Tibial nerve (tissue), 4 donors: ENCODE results near the gene OR1K1. TPM values are rescaled to one million over a fixed set of nuclear protein-coding genes. Genes with fewer than 3 reads are reported as not detected.

Source experiments
- DNase-seq, 2 donors: peaks; one replicate each; pipeline ENCODE4 v3.0.0-alpha.2; 2019; ENCODE audit warnings: low spot score in 2 of 2
- H3K27ac ChIP-seq, 4 donors: fragments of 200-600 bp; sonication (generic) in 3 of 4; one replicate each; pipeline ENCODE4 v1.5.1; 2017 to 2019; ENCODE audit warnings: mild to moderate bottlenecking in 1 of 4
- H3K27me3 ChIP-seq, 2 donors: fragments of 200-600 bp; sonication (generic) in 1 of 2; one replicate each; pipeline versions ENCODE4 v1.5.1 to v1.6.0; 2017 to 2019
- H3K36me3 ChIP-seq, 3 donors: fragments of 200-600 bp; sonication (generic); one replicate each; pipeline ENCODE4 v1.5.1; 2018 to 2019
- H3K4me1 ChIP-seq, 4 donors: fragments of 200-600 bp; sonication (generic) in 3 of 4; one replicate each; pipeline ENCODE4 v1.5.1; 2017 to 2019
- H3K4me3 ChIP-seq, 4 donors: fragments of 200-600 bp; sonication (generic) in 3 of 4; one replicate each; pipeline ENCODE4 v1.5.1; 2017 to 2019; ENCODE audit warnings: mild to moderate bottlenecking in 1 of 4, moderate library complexity in 1 of 4
- H3K9me3 ChIP-seq, 4 donors: fragments of 200-600 bp; sonication (generic) in 3 of 4; one replicate each; pipeline ENCODE4 v1.5.1; 2017 to 2019
- EP300 ChIP-seq, 2 donors: sonication (generic); formaldehyde crosslinking; IDR thresholded peaks; one replicate each; pipeline ENCODE4 v1.6.1; 2017; ENCODE audit warnings: antibody characterized with exemption in 2 of 2, mild to moderate bottlenecking in 1 of 2
- POLR2A ChIP-seq, 2 donors: fragments of 450-650 bp; IDR thresholded peaks; one replicate each; pipeline ENCODE4 v1.6.1; 2017; ENCODE audit warnings: antibody characterized with exemption in 2 of 2, mild to moderate bottlenecking in 2 of 2, moderate library complexity in 2 of 2
- WGBS, 2 donors: methylation state at CpG; one replicate each; pipeline ENCODE4 v1.1.5; 2018; 5-methylcytosine and 5-hydroxymethylcytosine counted together
- total RNA-seq, 4 donors: library from RNA; depleted of rRNA; stranded (reverse); fragments of >200 nt; gene quantifications; one replicate each; pipeline ENCODE4 v1.1.0, GENCODE V29; 2016
- TF ChIP-seq, protein P1 (sequence below), 5 experiments: fragments of 200-600 bp in 3 of 5; fragments of 450-650 bp in 2 of 5; sonication (generic) in 3 of 5; IDR thresholded peaks; one replicate each; pipeline ENCODE4 v1.5.1; 2016 to 2019; ENCODE audit warnings: antibody characterized with exemption in 5 of 5, mild to moderate bottlenecking in 3 of 5, moderate library complexity in 2 of 5

The OR1K1 gene, protein sequence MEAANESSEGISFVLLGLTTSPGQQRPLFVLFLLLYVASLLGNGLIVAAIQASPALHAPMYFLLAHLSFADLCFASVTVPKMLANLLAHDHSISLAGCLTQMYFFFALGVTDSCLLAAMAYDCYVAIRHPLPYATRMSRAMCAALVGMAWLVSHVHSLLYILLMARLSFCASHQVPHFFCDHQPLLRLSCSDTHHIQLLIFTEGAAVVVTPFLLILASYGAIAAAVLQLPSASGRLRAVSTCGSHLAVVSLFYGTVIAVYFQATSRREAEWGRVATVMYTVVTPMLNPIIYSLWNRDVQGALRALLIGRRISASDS
- total RNA-seq: not detected

GRCh38 chr9:122800066-122801060 lies at the start of gene OR1K1:
OR1K1 (plus strand) TSS chr9:122800123; CDS start chr9:122800123, 0 bp downstream.
- H3K27ac ChIP-seq: no peak within 1 kb of the TSS
- TF ChIP-seq POLR2A (IDR thresholded peaks at IDR 0.05) (no peak), EP300 (IDR thresholded peaks at IDR 0.05) (no peak)
- TF ChIP-seq, protein P1, sequence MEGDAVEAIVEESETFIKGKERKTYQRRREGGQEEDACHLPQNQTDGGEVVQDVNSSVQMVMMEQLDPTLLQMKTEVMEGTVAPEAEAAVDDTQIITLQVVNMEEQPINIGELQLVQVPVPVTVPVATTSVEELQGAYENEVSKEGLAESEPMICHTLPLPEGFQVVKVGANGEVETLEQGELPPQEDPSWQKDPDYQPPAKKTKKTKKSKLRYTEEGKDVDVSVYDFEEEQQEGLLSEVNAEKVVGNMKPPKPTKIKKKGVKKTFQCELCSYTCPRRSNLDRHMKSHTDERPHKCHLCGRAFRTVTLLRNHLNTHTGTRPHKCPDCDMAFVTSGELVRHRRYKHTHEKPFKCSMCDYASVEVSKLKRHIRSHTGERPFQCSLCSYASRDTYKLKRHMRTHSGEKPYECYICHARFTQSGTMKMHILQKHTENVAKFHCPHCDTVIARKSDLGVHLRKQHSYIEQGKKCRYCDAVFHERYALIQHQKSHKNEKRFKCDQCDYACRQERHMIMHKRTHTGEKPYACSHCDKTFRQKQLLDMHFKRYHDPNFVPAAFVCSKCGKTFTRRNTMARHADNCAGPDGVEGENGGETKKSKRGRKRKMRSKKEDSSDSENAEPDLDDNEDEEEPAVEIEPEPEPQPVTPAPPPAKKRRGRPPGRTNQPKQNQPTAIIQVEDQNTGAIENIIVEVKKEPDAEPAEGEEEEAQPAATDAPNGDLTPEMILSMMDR (IDR thresholded peaks at IDR 0.05): no peak
- H3K27me3 ChIP-seq: no peaks in the 10 kb centered on the region
- H3K4me3 ChIP-seq: no peak within 1 kb of the TSS
- 90 to 96% methylated on average over 30 of the region's 30 CpGs for WGBS, 2 donors
- H3K4me1 ChIP-seq: no peaks in the 10 kb centered on the region
- peaks cover 0 to 32% (median 0%) of the 10 kb centered on the region in 3 donors for H3K36me3 ChIP-seq
- DNase-seq: no peak
- H3K9me3 ChIP-seq: peaks cover 0 to 2% (median 0%) of the 10 kb centered on the region in 4 donors

DNA sequence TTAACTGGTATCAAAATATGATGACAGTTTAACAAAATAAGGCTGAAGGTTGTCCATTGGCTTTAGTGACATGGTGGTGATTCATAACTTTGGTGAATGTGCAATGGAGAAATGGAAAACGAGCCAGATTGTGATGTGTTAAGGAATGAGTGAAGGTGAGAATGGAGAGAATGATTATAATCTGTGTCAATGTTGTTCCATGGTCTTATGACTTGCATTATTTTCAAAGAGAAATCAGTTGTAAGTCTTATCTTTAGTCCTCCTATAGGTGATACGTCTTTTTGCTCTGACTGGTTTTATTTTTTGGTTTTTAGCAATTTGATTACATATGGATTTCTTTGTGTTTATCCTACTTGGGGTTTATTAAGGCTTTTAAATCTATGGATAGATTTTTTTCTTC lies 45.1 kb upstream of the OR1K1 start:
- H3K27me3 ChIP-seq: no peaks in the 10 kb centered on the region
- no peaks in the 10 kb centered on the region for H3K4me1 ChIP-seq
- H3K4me3 ChIP-seq: no peak overlapping the region
- no peak overlapping the region for H3K27ac ChIP-seq
- DNase-seq: no peak
- TF ChIP-seq EP300 (IDR thresholded peaks at IDR 0.05): no peak
- no peak for TF ChIP-seq POLR2A (IDR thresholded peaks at IDR 0.05)
- TF ChIP-seq, protein P1 (IDR thresholded peaks at IDR 0.05): no peak
- H3K36me3 ChIP-seq: peaks cover 0 to 15% (median 0%) of the 10 kb centered on the region in 3 donors
- 26 to 39% methylated on average over 2 of the region's 2 CpGs for WGBS, 2 donors
- peaks cover 0 to 52% (median 6%) of the 10 kb centered on the region in 4 donors for H3K9me3 ChIP-seq

DNA sequence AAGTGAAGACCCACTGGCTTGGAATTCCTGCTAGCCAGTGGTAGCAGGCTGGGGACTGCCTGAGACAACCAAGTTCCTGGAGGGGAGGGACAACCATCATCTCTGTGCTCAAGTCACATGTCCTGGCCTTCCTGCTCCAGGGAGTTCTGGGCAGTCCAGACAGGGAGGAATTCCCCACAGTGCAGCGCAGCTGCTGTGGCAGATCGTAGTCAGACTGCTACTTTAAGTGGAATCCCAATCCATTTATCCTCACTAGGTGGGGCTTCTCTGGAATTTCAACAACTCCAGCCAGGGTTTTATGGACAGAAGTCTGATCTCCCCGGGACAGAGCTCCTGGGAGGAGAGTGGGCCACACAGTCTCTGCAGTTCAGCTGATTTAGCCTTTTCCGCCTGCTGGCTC lies 32.1 kb upstream of the OR1K1 start:
- DNase-seq: no peak
- Histone ChIP-seq H3K27me3 (no peaks in the 10 kb centered on the region), H3K9me3 (peaks cover 0 to 62% (median 18%) of the 10 kb centered on the region in 4 donors), H3K4me1 (no peaks in the 10 kb centered on the region), H3K4me3 (no peak overlapping the region), H3K27ac (no peak overlapping the region), H3K36me3 (no peaks in the 10 kb centered on the region)
- 48 to 57% methylated on average over 3 to 4 of the region's 4 CpGs for WGBS, 2 donors
- TF ChIP-seq EP300 (IDR thresholded peaks at IDR 0.05): no peak
- TF ChIP-seq, protein P1 (IDR thresholded peaks at IDR 0.05): no peak
- TF ChIP-seq POLR2A (IDR thresholded peaks at IDR 0.05): no peak

DNA sequence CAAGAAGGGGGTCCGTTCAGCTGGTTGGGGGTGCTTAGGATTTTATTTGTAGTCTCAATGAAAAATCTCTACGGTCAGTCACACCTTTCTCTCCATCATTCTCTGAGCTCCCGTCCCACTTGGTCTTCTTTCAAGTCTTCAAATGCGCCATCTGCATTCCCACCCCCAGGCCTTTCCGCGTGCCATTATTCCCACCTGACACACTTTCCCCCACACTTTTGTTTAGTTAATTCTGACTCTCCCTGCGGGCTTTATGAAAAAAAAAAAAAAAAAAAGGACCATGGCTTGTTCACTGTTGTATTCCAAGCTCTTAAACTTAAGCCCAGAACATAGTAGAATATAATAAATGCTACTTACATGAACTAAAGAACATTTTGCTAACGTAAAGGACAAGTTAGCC lies 22.9 kb upstream of the OR1K1 start:
- Histone ChIP-seq H3K4me1 (no peaks in the 10 kb centered on the region), H3K9me3 (peaks cover 0 to 26% (median 2%) of the 10 kb centered on the region in 4 donors), H3K27ac (no peak overlapping the region), H3K4me3 (no peak overlapping the region), H3K36me3 (no peaks in the 10 kb centered on the region), H3K27me3 (no peaks in the 10 kb centered on the region)
- DNase-seq: no peak
- WGBS, 2 donors: 83 to 84% methylated on average over 8 of the region's 8 CpGs
- TF ChIP-seq, protein P1 (IDR thresholded peaks at IDR 0.05): no peak
- TF ChIP-seq POLR2A (IDR thresholded peaks at IDR 0.05) (no peak), EP300 (IDR thresholded peaks at IDR 0.05) (no peak)
